ENCODE measurements around the gene HILPDA.

The HILPDA gene, protein sequence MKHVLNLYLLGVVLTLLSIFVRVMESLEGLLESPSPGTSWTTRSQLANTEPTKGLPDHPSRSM

DNA sequence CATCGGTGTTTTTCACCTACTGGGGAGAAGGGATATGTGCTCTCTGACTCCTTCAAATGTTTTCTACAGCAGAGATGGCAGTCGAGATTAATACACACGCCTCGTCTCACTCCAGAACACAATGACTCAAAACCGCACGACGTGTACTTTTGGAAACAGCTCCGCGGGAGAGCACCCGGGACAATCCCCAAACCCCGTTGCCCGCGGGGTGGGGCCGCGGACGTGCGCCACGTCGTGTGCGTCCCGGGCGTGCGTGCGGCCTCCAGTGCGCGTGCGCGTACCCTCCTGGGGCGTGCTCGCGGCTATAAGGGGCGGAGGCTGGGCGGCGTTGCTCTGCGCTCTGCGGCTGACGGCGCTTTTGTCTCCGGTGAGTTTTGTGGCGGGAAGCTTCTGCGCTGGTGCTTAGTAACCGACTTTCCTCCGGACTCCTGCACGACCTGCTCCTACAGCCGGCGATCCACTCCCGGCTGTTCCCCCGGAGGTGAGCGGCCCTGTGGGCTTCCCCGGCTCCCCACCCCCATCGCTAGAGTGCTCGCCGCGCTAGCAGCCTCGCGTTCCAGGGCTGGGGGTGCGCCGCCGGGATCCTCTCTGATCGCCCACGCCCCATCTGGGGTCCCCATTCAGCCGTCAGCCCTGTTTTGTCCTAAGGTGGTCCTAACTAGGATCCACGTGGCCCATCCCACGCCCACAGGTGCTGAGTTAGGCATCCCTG is at the start of gene HILPDA:
Gene HILPDA, plus strand, starts transcription at position 336 of the 712 bp plus-strand sequence. CDS start 1,391 bp downstream, outside the sequence.
- DNase-seq, result peak; percentile 37

DNA sequence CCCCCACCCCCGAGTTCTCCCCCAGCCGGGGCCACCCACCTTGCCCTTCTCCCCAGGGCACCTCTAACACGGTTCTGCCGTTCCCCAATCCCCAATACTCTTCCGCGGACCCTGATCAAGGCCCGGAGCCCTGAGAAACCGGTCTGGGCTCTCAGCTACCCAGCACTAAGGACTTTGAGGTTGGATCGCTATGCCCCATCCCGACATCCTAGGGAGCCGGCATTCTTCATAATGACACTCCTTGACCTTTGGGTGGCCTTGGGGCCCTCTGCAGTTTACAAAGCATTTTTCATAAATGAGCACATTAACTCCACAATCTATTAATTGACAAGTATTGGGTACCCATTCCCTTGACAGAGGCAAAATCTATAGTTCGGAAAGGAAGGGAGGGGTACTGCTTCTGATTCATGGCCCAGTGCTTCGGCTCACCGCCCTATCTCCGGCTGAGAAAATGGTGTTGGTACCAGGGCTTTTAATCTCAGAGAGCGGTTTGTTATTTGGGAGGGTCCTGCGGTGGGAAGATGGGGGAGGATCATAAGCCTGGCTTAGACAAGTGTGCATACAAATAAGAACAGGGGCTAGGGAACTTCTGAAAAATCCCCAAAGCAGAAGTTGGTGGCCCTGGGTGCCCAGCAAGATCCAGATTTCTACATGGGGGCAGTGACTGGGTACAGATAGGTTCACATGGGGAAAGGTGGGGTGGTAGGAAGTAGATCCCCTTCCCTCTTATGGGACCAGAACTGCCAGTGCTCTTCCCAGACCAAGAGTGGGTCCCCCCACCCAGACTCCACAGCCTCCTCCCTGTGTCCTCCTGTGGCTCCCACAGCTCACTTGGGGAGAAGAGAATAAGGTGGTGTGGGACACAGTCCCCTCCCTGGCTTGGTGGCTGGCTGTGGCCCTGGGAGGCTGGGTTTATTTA is 49.1 kb upstream of the HILPDA start:
- no peak for DNase-seq

DNA sequence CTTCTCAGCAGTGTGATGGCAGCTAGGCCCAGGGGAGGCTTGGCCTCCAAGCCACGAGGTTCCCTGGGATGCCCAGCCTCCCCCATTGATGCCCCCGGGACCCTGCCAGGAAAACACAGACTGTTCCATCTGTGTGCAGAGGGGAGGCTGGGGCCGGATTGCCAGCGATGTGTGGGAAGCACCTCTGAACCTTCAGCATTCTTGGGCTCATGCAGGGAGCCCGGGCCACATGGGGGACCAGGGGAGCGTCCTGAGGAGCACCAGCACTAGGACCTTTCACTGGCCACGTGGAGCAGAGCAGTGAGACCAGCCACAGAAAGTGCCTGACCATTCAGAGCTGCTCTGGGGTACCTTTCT is 48.5 kb upstream of the HILPDA start:
- no peak for DNase-seq

DNA sequence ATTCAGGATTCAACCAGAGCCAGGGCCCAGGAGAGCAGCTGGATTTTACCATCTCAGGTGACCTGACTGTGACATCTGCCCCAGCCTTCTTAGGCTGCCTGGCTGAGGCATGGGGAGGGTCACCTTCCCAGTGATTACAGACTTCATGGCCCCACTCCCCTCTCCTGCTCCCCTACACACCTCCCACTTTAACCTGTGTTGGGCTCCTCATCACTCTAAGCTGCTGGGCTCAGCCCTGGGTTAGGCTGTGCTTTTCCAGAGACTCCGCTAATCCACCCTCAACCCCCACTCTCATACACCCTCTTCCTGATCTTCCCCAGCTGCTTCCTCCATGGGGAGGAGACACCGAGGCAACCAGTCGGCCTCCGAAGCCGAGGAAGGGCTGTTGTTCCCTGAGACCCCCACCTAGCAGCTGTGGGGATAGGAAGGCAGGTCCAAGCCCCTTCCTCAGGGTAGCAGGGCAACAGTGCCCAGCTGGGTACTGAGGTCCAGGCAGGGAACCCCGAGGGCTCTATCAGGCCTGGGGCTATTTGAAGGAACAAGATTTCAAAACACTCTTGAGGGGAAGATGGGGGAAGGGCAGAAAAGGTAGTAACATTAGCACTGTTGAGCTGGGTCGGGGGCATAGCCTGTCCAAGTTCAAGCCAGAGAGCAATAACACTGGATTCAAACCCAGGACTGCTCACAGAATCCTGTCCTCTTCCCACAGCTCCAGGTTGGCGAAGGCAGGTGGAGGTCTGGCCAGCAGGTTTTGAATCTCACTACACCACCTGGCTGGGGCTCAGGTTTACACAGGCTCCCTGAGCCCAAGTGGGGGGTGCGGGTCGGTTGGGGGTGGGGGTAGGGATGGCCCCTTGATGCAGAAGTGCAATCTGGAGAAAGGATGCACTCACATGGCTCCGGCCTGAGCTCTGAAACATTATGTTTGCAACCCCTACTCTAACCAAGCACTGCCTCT is 47.6 kb upstream of the HILPDA start:
- no peak for DNase-seq

DNA sequence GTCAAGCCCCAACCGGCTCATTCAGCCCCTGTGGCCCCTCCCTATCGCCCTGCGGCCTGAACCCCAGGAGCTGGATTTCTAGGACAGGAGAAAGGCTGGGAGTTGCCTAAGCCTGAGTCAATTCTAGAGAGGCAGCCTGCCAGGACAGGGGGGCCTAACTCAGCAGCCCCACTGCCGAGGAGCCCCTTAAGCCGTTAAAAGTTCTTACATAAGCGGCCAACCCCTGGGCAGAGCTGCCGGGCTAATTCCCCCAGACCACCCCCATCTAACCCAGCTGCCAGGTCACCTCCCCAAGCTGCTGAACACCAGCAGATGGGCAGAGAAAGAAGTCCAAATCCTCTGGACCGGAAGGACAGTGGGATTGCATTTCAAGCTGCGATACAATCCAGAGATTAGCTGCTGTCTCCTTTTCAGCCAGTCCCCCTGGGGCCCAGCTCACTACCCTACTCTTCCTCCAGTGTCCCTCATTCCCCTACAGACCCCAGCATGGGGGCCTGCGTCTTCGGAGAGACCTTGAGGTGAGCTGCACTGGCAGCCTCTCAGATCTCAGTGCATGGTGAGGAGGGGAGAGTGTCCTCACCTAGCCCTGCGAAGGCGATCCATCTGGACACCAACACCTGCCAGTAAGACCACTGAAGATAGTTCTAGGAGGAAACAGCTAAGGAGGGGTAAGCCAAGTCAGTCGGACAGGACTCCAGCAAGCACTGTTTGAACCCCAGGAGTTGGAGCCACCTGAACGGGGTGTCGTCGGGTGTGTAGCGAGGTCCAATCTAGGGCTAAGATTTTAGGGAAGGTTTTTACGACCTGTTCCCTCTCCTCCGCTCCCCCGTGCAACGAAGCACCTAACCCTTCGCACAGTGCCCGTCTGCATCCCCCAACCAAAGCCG is 46.7 kb upstream of the HILPDA start:
- DNase-seq, result no peak

DNA sequence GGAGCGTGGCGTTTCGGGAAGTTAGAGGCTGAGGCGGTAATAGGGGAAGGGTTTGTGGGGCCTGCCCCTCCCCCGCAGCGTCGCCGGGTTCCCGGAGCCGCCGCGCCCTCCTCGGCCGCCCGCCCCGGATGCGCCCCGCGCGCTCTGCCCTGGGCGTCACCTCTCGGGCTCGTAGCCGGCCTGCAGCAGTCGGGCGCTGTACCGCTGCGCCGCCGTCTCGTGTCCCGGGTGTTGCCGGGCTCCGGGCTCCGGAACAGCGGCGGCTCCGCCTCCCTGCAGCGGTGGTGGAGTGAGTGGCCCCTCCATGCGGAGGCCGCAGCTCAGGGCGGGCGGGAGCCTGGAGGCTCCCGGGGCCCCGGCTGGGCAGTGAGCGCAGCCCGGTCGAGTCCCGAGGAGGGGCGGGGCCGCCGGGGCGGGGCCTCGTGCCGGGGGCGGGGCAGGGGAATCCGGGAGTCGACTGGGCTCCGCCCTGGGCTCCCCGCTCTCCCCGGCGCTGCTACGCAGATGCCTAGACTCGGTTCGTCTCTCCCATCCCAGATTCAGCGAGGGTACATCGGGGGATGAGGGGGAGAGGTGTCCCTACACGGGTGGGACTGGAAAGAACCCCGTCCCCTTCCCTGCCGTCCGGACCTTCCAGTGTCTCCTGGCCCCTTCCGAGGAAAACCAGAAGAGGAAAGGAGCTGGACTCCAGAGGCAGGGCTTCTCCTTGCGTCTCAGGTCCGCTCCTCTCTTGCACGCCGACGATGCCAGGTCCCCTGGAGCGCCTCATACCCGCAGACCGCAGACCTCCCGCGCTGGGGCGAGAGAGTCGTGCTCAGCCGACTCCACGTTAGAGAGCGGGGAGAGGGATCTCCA is 45.9 kb upstream of the HILPDA start, which contains the start of gene IMPDH1:
Gene IMPDH1, minus strand, starts transcription at position 387 of the 855 bp plus-strand sequence. Its CDS starts 81 bp downstream, at position 306.
- no peak for DNase-seq

DNA sequence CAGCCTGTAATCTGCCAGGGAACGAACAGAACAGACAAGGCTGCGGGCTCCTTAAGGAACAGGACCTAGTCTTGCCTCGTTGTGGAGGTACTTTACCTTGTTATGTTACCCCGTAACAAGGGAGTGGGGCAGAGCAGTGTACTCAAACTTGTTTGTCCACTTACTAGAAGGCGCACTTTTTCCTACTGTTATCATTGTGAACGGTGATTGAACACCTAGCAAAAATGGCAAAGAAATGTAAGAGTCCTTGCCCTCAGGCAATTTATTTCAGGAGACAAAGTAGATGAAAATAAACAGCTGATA is 45.3 kb upstream of the HILPDA start:
- no peak for DNase-seq

DNA sequence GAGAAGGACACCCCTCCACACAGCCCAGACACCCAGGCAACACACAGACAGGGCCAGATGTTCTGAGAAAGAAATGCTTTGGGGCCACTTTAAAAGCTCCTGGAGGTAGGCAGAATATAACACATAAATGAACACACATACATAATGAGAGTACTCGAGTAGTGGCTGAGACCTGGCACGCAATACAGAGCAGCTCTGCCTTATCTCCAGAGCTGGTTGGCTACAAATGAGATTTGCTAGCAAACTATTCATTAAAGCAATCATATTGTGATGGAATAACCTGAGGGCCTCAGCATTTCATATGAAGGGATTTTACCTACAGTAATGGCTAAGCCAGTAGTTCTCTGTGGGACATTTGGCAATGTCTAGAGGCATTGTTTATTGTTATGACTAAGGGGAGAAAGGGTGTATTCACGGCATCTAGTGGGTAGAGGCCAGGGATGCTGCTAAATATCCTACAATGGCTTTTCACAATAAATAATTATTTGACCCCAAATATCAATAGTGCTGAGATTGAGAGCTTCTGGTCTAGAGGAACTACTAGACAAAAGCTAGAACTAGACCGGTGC is 40.4 kb upstream of the HILPDA start:
- no peak for DNase-seq

DNA sequence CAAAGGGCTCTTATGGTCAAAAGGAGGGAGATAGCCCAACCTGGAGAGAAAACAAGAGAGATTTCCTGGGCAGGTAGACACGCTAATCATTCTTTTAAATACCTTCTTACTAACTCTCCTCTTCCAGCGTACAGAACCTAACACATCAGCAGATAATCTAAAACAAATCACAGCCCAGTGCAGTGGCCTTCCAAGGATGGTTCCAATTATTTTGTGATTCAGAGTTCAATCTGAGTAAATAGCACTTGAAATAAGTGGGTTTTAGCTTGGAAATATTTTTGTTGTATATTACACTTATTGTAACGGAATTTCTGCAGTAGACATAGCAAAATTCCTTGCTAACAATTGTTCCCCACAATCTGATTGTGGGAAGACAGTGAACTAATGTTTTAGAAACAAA is 38.6 kb upstream of the HILPDA start:
- no peak for DNase-seq

DNA sequence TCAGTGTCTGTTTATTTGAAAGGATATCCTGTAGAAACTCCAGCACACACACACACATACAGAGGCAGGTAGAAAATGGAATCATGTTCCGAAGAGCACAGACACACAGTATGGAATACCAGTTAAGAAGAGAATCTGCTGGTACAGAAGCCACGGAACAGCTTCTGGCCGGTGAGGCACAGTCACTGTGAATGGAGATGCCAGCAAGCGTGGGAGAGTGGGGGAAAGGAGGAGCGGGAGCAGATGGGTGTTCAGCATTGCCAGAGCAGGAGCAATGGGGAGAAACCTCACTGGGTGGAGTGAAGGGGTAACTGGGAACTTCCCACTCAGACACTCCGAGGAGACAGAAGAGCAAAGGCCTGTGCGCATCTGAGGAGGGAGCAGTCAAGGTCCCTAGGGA is 36.4 kb upstream of the HILPDA start:
- DNase-seq, result no peak

DNA sequence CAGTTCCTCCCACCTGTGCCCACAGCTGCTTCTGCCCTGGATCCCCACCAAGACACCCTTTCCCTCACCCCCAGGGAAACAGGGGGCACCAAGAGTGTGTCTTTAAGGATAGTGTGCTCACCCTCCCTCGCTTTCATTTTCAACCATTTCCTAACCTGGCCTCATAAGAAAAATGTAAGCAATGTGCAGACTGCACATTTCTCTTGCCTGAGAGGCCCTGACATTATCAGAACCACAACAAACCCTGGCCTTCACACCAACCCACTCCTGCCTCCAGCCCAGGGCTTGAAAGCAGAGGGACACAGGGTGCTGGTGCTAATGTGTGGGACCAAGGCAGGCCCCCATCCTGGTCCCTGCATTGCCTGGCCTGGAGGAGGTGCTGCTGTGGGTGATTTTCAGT is 34.9 kb upstream of the HILPDA start:
- no peak for DNase-seq

DNA sequence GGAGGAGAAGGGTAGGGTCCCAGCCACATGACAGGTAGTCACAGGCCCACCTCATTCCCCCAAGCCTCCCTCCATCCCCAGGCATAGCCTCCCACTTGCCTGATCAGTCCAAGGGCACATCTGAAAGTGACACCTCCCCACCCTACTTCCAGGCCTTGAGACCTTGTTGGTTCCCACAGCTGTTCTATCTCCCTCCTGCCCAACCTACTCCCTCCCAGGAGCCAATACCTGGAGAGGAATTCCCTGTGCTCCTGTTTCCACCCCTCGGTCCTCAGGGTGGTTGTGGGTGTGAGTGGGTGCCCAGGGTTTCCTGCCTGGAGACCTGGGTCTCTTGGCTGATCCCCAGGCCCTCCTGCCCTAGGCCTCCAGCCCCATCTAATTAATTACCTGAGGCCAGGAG is 34.3 kb upstream of the HILPDA start:
- no peak for DNase-seq

DNA sequence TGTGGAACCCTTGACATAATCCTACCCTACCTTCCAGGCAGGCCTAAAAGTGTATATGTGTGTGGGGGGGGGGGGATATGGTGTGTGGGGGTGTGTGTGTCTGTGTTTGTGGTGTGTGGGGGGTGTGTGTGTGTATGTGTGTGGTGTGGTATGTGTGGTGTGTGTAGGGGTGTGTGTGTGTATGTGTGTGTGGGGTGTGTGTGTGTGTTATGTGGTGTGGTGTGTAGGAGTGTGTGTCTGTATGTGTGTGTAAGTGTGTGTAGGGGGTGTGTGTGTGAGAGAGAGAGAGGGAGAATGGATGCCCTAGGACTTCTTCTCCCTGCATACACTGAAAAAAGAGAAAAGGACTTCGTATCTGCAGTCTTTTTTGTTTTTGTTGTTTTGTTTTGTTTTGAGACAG is 33.6 kb upstream of the HILPDA start:
- no peak for DNase-seq

DNA sequence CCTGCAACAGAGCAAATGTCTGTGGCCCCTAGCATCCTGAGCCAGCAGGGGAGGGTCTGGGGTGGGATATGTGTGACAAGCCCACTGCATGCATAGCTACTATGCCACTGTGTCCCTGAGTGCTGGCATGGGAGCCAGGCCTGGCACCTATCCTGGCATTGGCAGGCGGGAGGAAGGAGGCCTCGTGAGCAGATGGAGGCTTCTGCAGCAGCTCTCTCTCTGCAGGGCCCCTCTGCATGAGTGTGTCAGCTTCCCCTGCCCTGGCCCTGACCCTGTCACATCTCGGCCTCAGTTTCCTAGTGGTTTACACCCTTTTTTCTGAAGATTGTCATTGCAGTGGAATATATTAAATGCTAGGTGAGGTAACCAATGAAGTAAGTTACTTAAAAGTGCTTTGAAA is 32.8 kb upstream of the HILPDA start:
- DNase-seq, result no peak

DNA sequence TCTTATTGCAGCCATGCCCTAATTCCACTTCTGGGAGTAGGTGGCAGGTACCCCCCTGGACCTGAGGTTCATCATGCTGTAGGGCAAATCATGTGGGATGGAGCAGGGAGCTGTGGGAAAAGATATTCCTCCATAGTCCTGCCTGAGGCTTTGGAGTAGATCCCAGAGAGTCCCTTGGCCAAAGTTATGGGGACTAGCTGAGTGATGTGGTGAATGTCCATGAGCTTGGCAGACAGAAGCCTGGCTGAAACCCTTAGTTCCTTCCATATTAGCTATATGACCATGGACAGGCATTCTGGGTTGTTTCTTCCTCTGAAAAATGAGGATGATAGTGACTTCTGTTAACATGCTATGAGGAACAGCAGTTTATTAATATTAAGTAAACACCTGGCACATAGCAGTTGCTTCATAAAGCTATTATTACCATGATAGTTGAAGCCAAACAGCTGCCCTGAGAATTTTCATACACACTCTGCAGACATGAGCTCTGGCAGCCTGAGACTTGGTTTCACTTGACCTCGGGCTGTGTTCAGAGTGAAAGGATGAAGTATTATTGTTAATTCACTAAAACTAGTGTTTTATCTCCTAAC is 30.9 kb upstream of the HILPDA start:
- no peak for DNase-seq

DNA sequence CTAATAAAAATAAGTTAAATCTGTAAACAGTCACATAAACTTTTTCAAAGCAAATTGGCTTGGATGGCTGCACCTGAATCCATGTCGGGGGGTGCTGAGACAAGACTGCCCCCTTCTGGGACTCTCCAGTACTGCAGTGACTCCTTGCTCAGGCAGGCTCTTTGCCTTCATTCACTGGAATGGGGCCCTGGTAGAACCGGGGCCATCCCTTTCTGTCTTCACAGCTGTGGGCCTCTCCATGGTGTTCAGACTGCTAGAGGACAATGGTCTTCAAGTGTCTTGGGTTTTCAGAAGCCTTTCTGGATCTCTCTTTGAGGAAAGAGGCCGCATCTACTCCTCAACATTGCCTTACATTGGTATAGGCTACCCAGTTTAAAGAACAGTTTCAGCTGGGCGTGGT is 29.8 kb upstream of the HILPDA start:
- DNase-seq, result no peak

DNA sequence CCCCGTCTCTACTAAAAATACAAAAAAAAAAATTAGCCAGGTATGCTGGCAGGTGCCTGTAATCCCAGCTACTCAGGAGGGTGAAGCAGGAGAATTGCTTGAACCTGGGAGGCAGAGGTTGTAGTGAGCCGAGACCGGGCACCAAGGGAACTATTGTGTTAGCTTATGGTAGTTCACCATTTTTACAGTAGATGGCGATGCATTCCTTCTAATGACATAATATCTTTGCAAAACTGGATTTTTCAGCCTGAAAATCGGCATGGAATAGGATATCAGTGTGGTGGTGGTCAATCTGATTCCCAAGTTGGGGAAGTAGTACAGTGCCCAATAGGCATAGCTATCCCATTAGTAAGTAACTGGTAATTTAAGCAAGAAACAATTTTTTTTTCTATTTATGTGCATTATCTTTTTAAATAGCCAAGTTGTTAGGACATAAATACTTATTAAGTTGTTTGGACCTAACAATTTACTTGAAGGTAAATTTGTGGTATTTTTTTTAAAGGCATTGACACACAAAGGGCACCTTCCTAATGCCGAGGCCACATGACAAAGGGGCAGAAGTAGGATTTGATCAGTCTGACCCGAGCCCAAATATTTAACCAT is 28.3 kb upstream of the HILPDA start:
- no peak for DNase-seq

DNA sequence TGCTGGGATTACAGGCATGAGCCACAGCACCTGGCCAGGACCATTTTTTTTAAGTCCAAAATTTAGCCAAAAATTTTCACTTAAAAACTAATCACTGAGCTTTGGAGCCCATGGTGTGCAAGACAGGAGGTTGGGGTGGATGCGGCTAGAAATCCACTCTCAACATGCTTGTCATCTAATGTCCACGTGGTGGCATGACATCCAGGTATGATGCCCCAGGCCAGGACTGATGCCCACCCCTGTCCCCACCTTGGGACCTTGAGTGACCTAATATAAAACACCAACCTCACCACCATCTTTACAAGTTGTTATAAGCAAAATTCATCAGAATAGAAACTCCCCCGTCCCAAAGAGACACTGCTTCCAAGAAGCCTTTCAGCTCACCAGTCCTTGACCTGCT is 25.5 kb upstream of the HILPDA start:
- no peak for DNase-seq

DNA sequence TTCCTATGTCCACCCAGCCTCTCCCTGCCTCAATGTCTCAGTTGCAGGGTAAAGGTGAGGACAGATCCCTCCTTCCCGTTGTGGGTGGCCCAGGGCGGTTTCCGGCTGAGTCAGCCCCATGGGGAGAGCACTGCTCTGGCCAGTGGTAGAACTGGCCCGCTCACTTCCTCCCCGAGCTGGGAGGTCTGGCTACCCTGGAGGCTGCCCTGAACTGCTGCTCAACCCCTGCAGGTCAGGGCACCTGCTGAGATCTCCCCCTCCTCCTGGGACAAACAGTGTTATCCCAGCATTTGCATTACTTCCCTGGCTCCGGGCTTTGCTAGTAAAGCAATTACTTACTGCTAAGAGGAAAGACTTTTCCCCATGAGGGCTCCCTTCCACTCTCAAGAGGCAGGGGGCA is 24.5 kb upstream of the HILPDA start:
- DNase-seq, result no peak

DNA sequence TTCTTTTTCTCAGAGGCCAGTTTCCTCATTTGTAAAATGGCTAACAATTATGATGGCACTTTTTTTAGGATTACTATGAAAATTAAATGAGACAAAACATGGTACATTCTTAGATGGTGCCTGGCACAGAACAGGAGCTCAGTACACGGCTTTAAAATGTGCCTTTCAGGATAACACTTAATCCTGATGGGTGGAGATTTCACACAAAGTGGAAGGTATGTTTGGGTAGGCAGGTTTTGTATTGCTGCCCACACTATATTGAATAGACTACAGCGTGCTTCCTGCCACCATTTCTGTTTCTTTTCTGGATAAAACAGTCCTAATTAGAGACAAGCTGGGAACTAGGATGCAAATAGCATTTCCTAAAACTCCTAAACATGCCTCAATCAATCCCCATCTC is 23.9 kb upstream of the HILPDA start:
- DNase-seq, result no peak
